AG04450 (cell line): ENCODE data around the gene ZNF28. TPM values are rescaled to one million over a fixed set of nuclear protein-coding genes. Genes with fewer than 3 reads are reported as not detected.
A peak's percentile ranks its signal among the peaks of the same experiment; 100 is the strongest.
"Not testable (repeated sequence)": the region's sequence is repeated elsewhere in the genome, so short reads cannot be mapped to it uniquely, and the experiment has no call there.

Experiments used
- CTCF ChIA-PET: fragments of 300-600, 350-600 bp; formaldehyde crosslinking; extraction: SDS; loops from one replicate; lab custom pipeline; 2022; ENCODE audit warnings: antibody characterized with exemption, inconsistent platforms; lab: Charles Lee
- POLR2A ChIA-PET: fragments of 350-600 bp; formaldehyde crosslinking; extraction: SDS; loops from one replicate; lab custom pipeline; 2021; ENCODE audit warnings: antibody characterized with exemption, inconsistent platforms; lab: Yijun Ruan, JAX
- DNase-seq: peaks from one replicate; pipeline ENCODE4 v3.0.0-alpha.2; 2011; ENCODE audit warnings: low read depth, low spot score
- H3K27ac ChIP-seq: one replicate; pipeline ENCODE4 v1.5.1; 2012; ENCODE audit warnings: low read depth, low read length, control low read depth
- H3K27me3 ChIP-seq: one replicate; pipeline ENCODE4 v1.6.0; 2012; ENCODE audit warnings: low read length; ENCODE audit not compliant: control insufficient read depth, insufficient read depth
- H3K4me3 ChIP-seq: 2 replicates; pipeline ENCODE4 v1.5.1; 2011; ENCODE audit warnings: mild to moderate bottlenecking, low read depth, low read length, control low read depth
- H3K9me3 ChIP-seq: 2 replicates; pipeline ENCODE4 v1.5.1; 2012; ENCODE audit warnings: low read length; ENCODE audit not compliant: control insufficient read depth, insufficient read depth
- CTCF ChIP-seq: IDR thresholded peaks from 2 replicates; pipeline ENCODE4 v1.5.1; 2011; ENCODE audit warnings: low read depth, low read length, control low read depth, inconsistent platforms
- polyA plus RNA-seq: library from polyadenylated mRNA; depleted of rRNA; stranded (reverse); fragments of >200 nt; gene quantifications from 2 replicates; pipeline ENCODE4 v1.2.3, GENCODE V29; 2011

The ZNF28 gene
- polyA plus RNA-seq, 1 experiment: 11.3 TPM

- H3K4me3 ChIP-seq: peak overlapping the region; percentile 72
- ChIA-PET POLR2A (no interaction called here), CTCF (no interaction called here)
- peaks cover 36% of the 10 kb centered on the region for H3K9me3 ChIP-seq
- H3K27me3 ChIP-seq: no peaks in the 10 kb centered on the region
- no peak for DNase-seq
- H3K27ac ChIP-seq: no peak overlapping the region
- TF ChIP-seq CTCF: no peak
Measured at GRCh38 chr19:52786078-52786463, 35.4 kb downstream of the ZNF28 start.

GRCh38 chr19:52785506-52785905 lies 35.9 kb downstream of the ZNF28 start:
- H3K9me3 ChIP-seq: peaks cover 36% of the 10 kb centered on the region
- no peak overlapping the region for H3K27ac ChIP-seq
- H3K4me3 ChIP-seq: no peak overlapping the region
- TF ChIP-seq CTCF: no peak
- no peak for DNase-seq
- no peaks in the 10 kb centered on the region for H3K27me3 ChIP-seq
- ChIA-PET POLR2A (no interaction called here), CTCF (no interaction called here)

DNA sequence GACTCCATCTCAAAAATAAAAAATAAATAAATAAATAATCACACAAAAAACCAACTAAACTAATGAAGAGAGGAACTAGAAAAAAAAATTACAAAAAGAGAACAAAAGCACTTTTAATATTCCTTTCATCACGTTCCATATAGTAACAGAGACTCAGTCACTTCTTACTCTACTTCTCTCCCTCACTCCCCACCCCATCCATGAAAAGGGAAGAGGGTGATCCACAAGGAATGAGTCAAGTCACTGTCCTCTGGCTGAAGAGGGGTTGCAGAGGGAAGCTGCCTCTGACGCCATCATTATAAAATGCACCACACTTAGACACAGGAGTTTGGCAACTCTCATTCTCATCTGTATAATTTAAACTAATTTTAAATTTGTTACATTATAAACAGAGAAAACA lies 38.6 kb downstream of the ZNF28 start:
- POLR2A ChIA-PET, H3K27me3 ChIP-seq, H3K27ac ChIP-seq, CTCF ChIA-PET, H3K4me3 ChIP-seq, DNase-seq: not testable (repeated sequence)
- H3K9me3 ChIP-seq: peaks cover 20% of the 10 kb centered on the region

DNA sequence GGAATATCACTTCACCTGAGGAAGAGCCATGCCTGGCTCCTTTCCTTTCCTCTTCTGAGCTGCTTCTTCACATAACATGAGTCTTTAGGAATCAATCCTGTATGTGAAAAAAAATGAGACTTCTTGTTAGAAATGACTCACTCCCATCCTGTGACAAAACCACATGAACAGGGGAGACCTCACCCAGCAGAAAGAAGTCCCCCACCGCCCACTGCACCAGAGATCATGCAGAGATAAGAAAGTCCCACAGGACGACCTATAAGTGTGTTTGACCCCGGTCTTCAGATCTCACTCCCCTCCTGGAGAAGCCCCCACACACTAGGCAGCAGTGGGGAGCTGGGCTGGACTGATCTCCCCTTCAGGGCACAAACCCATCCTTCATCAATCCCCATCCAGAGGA lies 42.6 kb downstream of the ZNF28 start:
- Histone ChIP-seq H3K27me3 (no peaks in the 10 kb centered on the region), H3K9me3 (peaks cover 27% of the 10 kb centered on the region), H3K4me3 (no peak overlapping the region), H3K27ac (no peak overlapping the region)
- DNase-seq: no peak
- ChIA-PET POLR2A (no interaction called here), CTCF (no interaction called here)
- no peak for TF ChIP-seq CTCF

GRCh38 chr19:52756447-52756846 lies 65.0 kb downstream of the ZNF28 start:
- H3K4me3 ChIP-seq, H3K27ac ChIP-seq, CTCF ChIA-PET, POLR2A ChIA-PET, DNase-seq, H3K9me3 ChIP-seq, H3K27me3 ChIP-seq: not testable (repeated sequence)

DNA sequence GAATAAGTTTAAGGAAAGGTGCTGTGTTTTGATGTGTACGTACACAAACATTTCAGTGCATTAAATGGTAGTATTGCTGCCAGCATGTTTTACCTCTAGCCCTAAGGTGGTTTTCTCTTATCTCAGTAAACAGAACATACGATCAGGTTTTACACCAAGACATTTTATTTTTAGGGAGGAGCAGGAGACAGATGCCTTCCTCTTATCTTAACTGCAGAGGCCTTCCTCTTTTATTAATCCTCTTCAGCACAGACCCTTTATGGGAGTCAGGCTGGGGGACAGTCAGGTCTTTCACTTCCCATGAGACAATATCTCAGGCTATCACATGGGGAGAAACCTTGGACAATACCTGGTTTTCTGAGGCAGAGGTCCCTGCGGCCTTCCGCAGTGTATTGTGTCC lies 71.7 kb downstream of the ZNF28 start:
- CTCF ChIA-PET: no interaction called here
- Histone ChIP-seq H3K27me3 (no peaks in the 10 kb centered on the region), H3K4me3 (no peak overlapping the region), H3K27ac (no peak overlapping the region), H3K9me3 (no peaks in the 10 kb centered on the region)
- POLR2A ChIA-PET: no interaction called here
- DNase-seq: no peak
- no peak for TF ChIP-seq CTCF
